Body of pancreas (tissue), 4 donors: ENCODE results near the gene TRAFD1. TPM values are rescaled to one million over a fixed set of nuclear protein-coding genes. Genes with fewer than 3 reads are reported as not detected.

ENCODE experiments used
- ATAC-seq: fragments of 150-250 bp; one replicate; pipeline ENCODE4 v1.9.1; 2016
- DNase-seq, 4 donors: peaks; one replicate each; pipeline ENCODE4 v3.0.0-alpha.2; 2019
- H3K27ac ChIP-seq, 4 donors: fragments of 200-600 bp; sonication (generic); 1 replicate in 3 of 4; 2 replicates in 1 of 4; pipeline versions ENCODE4 v1.5.1 to v1.6.1; 2016 to 2019; ENCODE audit warnings: mild to moderate bottlenecking in 1 of 4, mixed read lengths in 1 of 4, moderate library complexity in 1 of 4
- H3K27me3 ChIP-seq, 2 donors: fragments of 200-600 bp; sonication (generic); one replicate each; pipeline ENCODE4 v1.6.0; 2016; ENCODE audit warnings: mild to moderate bottlenecking in 1 of 2
- H3K36me3 ChIP-seq, 2 donors: fragments of 200-600 bp; sonication (generic); replicated peaks in 1 of 2; 2 replicates each; pipeline ENCODE4 v1.5.1; 2016; ENCODE audit warnings: low read depth in 2 of 2; ENCODE audit not compliant: insufficient read depth in 1 of 2
- H3K4me1 ChIP-seq: fragments of 200-600 bp; sonication (generic); one replicate; pipeline ENCODE4 v1.6.0; 2016
- H3K4me3 ChIP-seq, 2 donors: fragments of 200-600 bp; sonication (generic); 1 replicate in 1 of 2; 2 replicates in 1 of 2; pipeline ENCODE4 v1.5.1; 2016 to 2019
- H3K9me3 ChIP-seq, 3 donors: fragments of 200-600 bp; sonication (generic); 1 replicate in 2 of 3; 2 replicates in 1 of 3; pipeline ENCODE4 v1.5.1; 2016
- POLR2A ChIP-seq, 3 donors: fragments of 450-650 bp; IDR thresholded peaks; one replicate each; pipeline ENCODE4 v1.6.1; 2016; ENCODE audit warnings: antibody characterized with exemption in 3 of 3, mild to moderate bottlenecking in 2 of 3
- WGBS, 2 donors: methylation state at CpG; one replicate each; pipeline ENCODE4 v1.1.5; 2017; 5-methylcytosine and 5-hydroxymethylcytosine counted together
- intact Hi-C: fragments of 100-400 bp; cut with DNase I; formaldehyde crosslinking; loops from one replicate; pipeline ENCODE4 v1.15.1; 2023
- total RNA-seq, 2 donors: library from RNA; depleted of rRNA; stranded (reverse); fragments of >200 nt; gene quantifications; one replicate each; pipeline ENCODE4 v1.1.0, GENCODE V29; 2016
- TF ChIP-seq, protein P1 (sequence below), 7 experiments: fragments of 450-650 bp in 4 of 7; fragments of 200-600 bp in 3 of 7; sonication (generic) in 3 of 7; IDR thresholded peaks; one replicate each; pipeline ENCODE4 v1.5.1; 2016 to 2019; ENCODE audit warnings: antibody characterized with exemption in 7 of 7

The TRAFD1 gene
- total RNA-seq, 2 donors from 2014 or later = 13.2 to 15.3 TPM

DNA sequence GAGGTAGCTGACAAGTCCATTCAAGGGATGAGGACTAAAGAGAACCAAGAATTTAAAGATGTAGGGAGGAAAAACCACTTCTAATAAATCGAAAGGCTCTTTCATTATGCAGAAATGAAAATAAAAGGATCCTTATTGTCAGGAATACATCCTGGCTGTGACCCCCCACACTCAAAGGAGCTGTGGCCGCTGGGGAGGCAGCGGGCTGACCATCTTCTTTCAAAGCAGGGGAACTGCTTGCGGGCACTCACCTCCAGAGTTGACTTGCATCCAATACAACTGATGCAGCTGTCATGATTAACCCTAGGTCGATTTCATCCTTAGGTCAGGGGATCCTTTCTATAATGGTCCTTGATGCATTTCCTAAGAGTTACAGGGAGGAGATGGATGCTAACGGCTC is 35.3 kb downstream of the TRAFD1 start:
- TF ChIP-seq, protein P1, sequence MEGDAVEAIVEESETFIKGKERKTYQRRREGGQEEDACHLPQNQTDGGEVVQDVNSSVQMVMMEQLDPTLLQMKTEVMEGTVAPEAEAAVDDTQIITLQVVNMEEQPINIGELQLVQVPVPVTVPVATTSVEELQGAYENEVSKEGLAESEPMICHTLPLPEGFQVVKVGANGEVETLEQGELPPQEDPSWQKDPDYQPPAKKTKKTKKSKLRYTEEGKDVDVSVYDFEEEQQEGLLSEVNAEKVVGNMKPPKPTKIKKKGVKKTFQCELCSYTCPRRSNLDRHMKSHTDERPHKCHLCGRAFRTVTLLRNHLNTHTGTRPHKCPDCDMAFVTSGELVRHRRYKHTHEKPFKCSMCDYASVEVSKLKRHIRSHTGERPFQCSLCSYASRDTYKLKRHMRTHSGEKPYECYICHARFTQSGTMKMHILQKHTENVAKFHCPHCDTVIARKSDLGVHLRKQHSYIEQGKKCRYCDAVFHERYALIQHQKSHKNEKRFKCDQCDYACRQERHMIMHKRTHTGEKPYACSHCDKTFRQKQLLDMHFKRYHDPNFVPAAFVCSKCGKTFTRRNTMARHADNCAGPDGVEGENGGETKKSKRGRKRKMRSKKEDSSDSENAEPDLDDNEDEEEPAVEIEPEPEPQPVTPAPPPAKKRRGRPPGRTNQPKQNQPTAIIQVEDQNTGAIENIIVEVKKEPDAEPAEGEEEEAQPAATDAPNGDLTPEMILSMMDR (IDR thresholded peaks at IDR 0.05) = no peak
- TF ChIP-seq POLR2A (IDR thresholded peaks at IDR 0.05) = no peak
- no peaks in the 10 kb centered on the region for H3K4me1 ChIP-seq
- H3K27ac ChIP-seq = no peak overlapping the region
- no peaks in the 10 kb centered on the region for H3K27me3 ChIP-seq
- intact Hi-C loops = no loop called here
- no peak overlapping the region for H3K4me3 ChIP-seq
- H3K9me3 ChIP-seq = no peaks in the 10 kb centered on the region
- DNase-seq (no peak), ATAC-seq (no peak)
- 91 to 95% methylated on average over 6 of the region's 6 CpGs for WGBS, 2 donors
- peaks cover 0 to 5% of the 10 kb centered on the region in 2 donors for H3K36me3 ChIP-seq

DNA sequence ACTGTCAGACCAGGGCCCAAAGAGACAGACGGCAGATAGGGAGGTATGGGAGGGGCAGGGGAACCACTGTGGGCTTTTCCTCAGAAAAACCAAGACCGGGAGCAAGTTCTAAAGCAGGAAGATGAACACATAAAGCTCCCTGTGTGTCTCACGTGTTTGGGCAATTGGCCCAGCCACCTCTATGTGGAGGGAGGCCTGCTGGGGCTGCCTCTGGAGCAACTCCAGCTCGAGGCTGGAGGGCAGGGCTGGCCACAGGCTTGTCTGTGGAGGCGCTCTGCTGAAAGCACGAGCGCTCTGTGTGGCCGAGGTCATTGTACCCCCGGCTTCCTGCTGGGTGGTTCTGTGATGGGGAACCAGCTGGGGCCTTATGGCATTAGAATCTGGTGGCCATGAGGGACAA is 36.4 kb downstream of the TRAFD1 start:
- intact Hi-C loops = no loop called here
- Histone ChIP-seq H3K9me3 (no peaks in the 10 kb centered on the region), H3K27ac (no peak overlapping the region), H3K36me3 (peaks cover 0 to 5% of the 10 kb centered on the region in 2 donors), H3K27me3 (no peaks in the 10 kb centered on the region), H3K4me1 (no peaks in the 10 kb centered on the region), H3K4me3 (no peak overlapping the region)
- DNase-seq (no peak), ATAC-seq (no peak)
- TF ChIP-seq POLR2A (IDR thresholded peaks at IDR 0.05) = no peak
- TF ChIP-seq, protein P1 (IDR thresholded peaks at IDR 0.05) = no peak
- 91 to 96% methylated on average over 8 to 9 of the region's 9 CpGs for WGBS, 2 donors

- no peak overlapping the region for H3K27ac ChIP-seq
- ATAC-seq (no peak), DNase-seq (no peak)
- H3K36me3 ChIP-seq = peaks cover 0 to 5% of the 10 kb centered on the region in 2 donors
- no peaks in the 10 kb centered on the region for H3K4me1 ChIP-seq
- no peaks in the 10 kb centered on the region for H3K27me3 ChIP-seq
- no peak overlapping the region for H3K4me3 ChIP-seq
- no peak for TF ChIP-seq POLR2A (IDR thresholded peaks at IDR 0.05)
- TF ChIP-seq, protein P1 (IDR thresholded peaks at IDR 0.05) = no peak
- intact Hi-C loops = no loop called here
- H3K9me3 ChIP-seq = no peaks in the 10 kb centered on the region
- 95 to 96% methylated on average over 12 of the region's 12 CpGs for WGBS, 2 donors
These were observed 37.0 kb downstream of the TRAFD1 start for GRCh38 chr12:112162241-112162790.

DNA sequence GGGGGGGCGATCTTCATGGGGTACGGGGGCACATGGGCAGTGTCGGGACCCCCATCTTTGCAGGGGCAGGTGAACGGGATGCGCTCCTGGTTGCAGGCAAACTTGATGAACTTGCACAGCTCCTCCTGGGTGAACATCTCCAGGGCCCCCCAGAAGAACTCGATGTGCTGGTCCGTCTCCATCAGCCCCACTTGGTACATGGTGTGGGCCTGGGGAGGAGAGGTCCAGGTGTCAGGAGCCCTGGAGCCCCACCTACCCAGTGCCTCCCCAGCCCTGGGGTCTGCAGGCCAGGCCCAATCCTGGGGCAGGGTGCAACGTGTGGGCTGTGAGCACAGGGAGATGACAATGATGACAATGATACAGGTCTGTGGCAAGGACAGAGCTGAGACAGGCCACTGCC is 37.7 kb downstream of the TRAFD1 start:
- Histone ChIP-seq H3K36me3 (peaks cover 0 to 5% of the 10 kb centered on the region in 2 donors), H3K4me1 (no peaks in the 10 kb centered on the region), H3K27me3 (no peaks in the 10 kb centered on the region), H3K27ac (no peak overlapping the region), H3K4me3 (no peak overlapping the region), H3K9me3 (no peaks in the 10 kb centered on the region)
- TF ChIP-seq, protein P1 (IDR thresholded peaks at IDR 0.05) = no peak
- no peak for TF ChIP-seq POLR2A (IDR thresholded peaks at IDR 0.05)
- DNase-seq (no peak), ATAC-seq (no peak)
- intact Hi-C loops = no loop called here
- 91 to 98% methylated on average over 5 to 8 of the region's 8 CpGs for WGBS, 2 donors

DNA sequence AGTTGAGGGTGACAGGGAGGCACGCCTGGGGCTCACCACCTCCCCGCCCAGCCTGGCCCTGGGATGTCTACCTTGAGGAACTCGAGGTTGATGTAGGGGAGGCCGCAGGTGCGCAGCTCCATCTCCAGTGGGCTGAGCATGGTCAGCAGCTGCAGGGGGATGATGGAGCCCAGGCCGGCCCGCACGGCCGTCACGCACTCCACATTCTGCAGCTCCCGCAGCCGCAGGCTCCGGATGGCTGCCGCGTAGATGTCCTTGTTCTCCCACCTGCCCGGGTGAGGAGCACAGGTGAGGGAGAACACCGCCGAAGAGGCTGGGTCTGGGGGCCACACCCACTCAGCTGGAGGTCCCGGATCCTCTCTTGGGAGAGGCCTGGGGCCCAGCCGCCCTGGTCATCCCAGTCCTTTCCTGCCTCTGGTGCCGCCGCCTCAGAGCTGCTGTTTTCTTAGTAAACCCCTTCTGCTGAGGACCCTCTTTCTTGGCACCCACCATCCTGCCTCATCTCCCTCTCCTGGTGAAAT is 38.2 kb downstream of the TRAFD1 start:
- 93 to 94% methylated on average over 4 to 22 of the region's 22 CpGs for WGBS, 2 donors

More for the DNA sequence above, 38.2 kb downstream of the TRAFD1 start:
- DNase-seq (no peak), ATAC-seq (no peak)
- H3K4me3 ChIP-seq = no peak overlapping the region
- peaks cover 0 to 5% of the 10 kb centered on the region in 2 donors for H3K36me3 ChIP-seq
- H3K27ac ChIP-seq = no peak overlapping the region
- intact Hi-C loops = no loop called here
- TF ChIP-seq POLR2A (IDR thresholded peaks at IDR 0.05) = no peak
- TF ChIP-seq, protein P1 (IDR thresholded peaks at IDR 0.05) = no peak
- H3K4me1 ChIP-seq = no peaks in the 10 kb centered on the region
- H3K27me3 ChIP-seq = no peaks in the 10 kb centered on the region
- H3K9me3 ChIP-seq = no peaks in the 10 kb centered on the region
